IPS-20b (cell line): ENCODE measurements around the gene EGFR.

Source experiments
- H3K27ac ChIP-seq: one replicate; pipeline ENCODE4 v1.5.1; 2013; ENCODE audit warnings: low read length
- H3K27me3 ChIP-seq: 2 replicates; pipeline ENCODE4 v1.6.1; 2013; ENCODE audit warnings: mild to moderate bottlenecking, low read length, inconsistent platforms; ENCODE audit not compliant: insufficient read depth
- H3K36me3 ChIP-seq: 2 replicates; pipeline ENCODE4 v1.6.1; 2013; ENCODE audit warnings: low read depth, mild to moderate bottlenecking, inconsistent platforms, low read length, moderate library complexity; ENCODE audit not compliant: insufficient read depth
- H3K4me1 ChIP-seq: 2 replicates; pipeline ENCODE4 v1.6.1; 2013; ENCODE audit warnings: mild to moderate bottlenecking, control low read depth, inconsistent platforms, low read length, moderate library complexity; ENCODE audit not compliant: insufficient read depth
- H3K4me3 ChIP-seq: 2 replicates; pipeline ENCODE4 v1.5.1; 2013; ENCODE audit warnings: mild to moderate bottlenecking, low read length, inconsistent platforms
- H3K9ac ChIP-seq: 2 replicates; pipeline ENCODE4 v1.6.1; 2013; ENCODE audit warnings: low read depth, mild to moderate bottlenecking, inconsistent platforms, low read length, moderate library complexity
- H3K9me3 ChIP-seq: 2 replicates; pipeline ENCODE4 v1.6.1; 2013; ENCODE audit warnings: mild to moderate bottlenecking, low read depth, low read length, inconsistent platforms; ENCODE audit not compliant: insufficient read depth

EGFR gene

DNA sequence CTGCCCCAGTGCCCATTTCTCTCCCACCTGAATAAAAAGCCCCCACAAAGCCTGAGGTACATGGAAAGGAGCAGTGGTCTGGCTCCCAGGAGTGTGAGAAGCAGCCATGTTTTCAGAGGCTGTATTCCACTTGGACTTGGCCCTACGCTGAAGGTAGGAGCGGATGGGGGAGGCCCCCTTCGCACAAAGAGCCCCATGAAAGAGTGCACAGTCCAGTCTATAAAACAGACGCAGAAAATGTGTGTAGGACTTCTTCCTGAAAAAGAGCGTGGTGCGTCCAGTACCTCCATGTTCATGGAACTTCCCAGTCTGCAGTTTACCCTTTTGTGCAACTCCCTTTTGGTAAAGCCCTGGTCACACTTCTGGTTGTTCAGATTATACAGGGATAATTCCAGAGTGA lies 69.3 kb downstream of the EGFR start:
- Histone ChIP-seq H3K4me1 (peaks cover 3% of the 10 kb centered on the region; the same call in 1 of the 2 replicates), H3K27me3 (no peaks in the 10 kb centered on the region), H3K36me3 (no peaks in the 10 kb centered on the region), H3K9ac (no peak overlapping the region), H3K9me3 (no peaks in the 10 kb centered on the region), H3K4me3 (no peak overlapping the region), H3K27ac (no peak overlapping the region)

DNA sequence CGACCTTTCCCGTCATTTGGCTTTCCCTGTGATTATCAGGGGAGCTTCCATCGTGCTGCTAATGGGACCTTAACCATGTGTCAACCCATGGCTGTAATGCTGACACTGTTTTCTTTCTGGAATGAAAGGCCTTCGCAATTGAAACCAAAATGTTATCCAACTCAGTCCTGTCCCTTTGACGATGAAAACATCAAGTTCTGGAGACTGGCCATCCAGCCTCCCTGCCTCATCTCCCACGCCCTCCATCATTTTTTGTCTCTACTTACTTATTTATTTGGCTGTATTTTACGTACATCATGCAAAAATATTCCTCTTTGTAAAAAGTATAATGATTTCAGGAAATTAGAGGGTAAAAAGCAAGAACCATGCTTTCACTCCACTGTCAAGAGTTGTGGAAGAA lies 69.8 kb downstream of the EGFR start:
- Histone ChIP-seq H3K9me3 (no peaks in the 10 kb centered on the region), H3K4me1 (peaks cover 3% of the 10 kb centered on the region; the same call in 1 of the 2 replicates), H3K27ac (no peak overlapping the region), H3K27me3 (no peaks in the 10 kb centered on the region), H3K4me3 (no peak overlapping the region), H3K9ac (no peak overlapping the region), H3K36me3 (no peaks in the 10 kb centered on the region)

- Histone ChIP-seq H3K27ac (no peak overlapping the region), H3K36me3 (no peaks in the 10 kb centered on the region), H3K9me3 (no peaks in the 10 kb centered on the region), H3K4me1 (no peaks in the 10 kb centered on the region), H3K27me3 (no peaks in the 10 kb centered on the region), H3K4me3 (no peak overlapping the region), H3K9ac (no peak overlapping the region)
Observed at GRCh38 chr7:55092186-55092974, 73.6 kb downstream of the EGFR start.

GRCh38 chr7:55092975-55093373 lies 74.2 kb downstream of the EGFR start:
- H3K9ac ChIP-seq: no peak overlapping the region
- H3K36me3 ChIP-seq: no peaks in the 10 kb centered on the region
- H3K4me3 ChIP-seq: no peak overlapping the region
- H3K4me1 ChIP-seq: no peaks in the 10 kb centered on the region
- H3K27me3 ChIP-seq: no peaks in the 10 kb centered on the region
- H3K27ac ChIP-seq: no peak overlapping the region
- no peaks in the 10 kb centered on the region for H3K9me3 ChIP-seq

- no peak overlapping the region for H3K27ac ChIP-seq
- no peaks in the 10 kb centered on the region for H3K36me3 ChIP-seq
- H3K4me1 ChIP-seq: peaks cover under 1% of the 10 kb centered on the region; the same call in 1 of the 2 replicates
- no peaks in the 10 kb centered on the region for H3K9me3 ChIP-seq
- H3K4me3 ChIP-seq: no peak overlapping the region
- no peaks in the 10 kb centered on the region for H3K27me3 ChIP-seq
- no peak overlapping the region for H3K9ac ChIP-seq
Observed at GRCh38 chr7:55093674-55094073, 74.9 kb downstream of the EGFR start.

GRCh38 chr7:55094092-55094690 lies 75.4 kb downstream of the EGFR start:
- Histone ChIP-seq H3K36me3 (no peaks in the 10 kb centered on the region), H3K27me3 (no peaks in the 10 kb centered on the region), H3K4me3 (no peak overlapping the region), H3K9me3 (no peaks in the 10 kb centered on the region), H3K27ac (no peak overlapping the region), H3K9ac (no peak overlapping the region), H3K4me1 (peaks cover 6% of the 10 kb centered on the region)

DNA sequence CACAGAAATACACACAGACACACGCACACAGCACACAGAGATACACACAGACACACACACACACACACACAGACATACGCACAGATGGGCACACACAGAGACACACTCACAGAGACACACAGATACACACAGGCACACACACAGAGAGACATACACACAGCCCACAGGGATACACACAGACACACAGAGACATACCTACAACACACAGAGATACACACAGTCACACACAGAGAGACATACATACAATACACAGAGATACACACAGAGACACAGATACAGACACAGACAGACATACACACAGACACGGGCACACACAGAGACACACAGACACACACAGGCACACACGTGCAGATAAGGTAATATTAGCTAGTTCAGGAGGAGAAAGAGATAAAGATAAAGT lies 76.9 kb downstream of the EGFR start:
- H3K27ac ChIP-seq: no peak overlapping the region
- no peaks in the 10 kb centered on the region for H3K9me3 ChIP-seq
- no peaks in the 10 kb centered on the region for H3K36me3 ChIP-seq
- H3K27me3 ChIP-seq: no peaks in the 10 kb centered on the region
- H3K9ac ChIP-seq: no peak overlapping the region
- peaks cover 7% of the 10 kb centered on the region for H3K4me1 ChIP-seq
- H3K4me3 ChIP-seq: no peak overlapping the region

DNA sequence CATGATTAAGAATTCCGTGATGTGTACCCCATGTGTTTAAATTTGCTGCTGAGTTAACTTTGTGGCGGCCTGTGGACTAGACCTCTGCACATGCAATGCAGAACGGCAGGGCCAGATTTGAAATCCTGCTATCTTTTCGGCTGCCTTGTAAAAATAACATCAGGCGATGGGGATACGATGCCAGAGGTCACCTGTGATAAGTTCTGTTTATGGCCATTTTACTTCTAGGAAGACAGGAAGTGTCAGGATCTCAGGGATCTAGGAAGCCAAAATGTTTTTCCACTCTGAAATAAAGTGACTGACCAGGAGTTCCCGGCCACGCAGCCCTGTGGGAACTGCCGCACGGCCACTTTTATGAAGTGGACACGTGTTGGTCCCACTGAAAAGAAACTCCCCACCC lies 77.5 kb downstream of the EGFR start:
- H3K4me1 ChIP-seq: peaks cover 7% of the 10 kb centered on the region
- no peak overlapping the region for H3K4me3 ChIP-seq
- H3K9ac ChIP-seq: no peak overlapping the region
- H3K27ac ChIP-seq: no peak overlapping the region
- H3K27me3 ChIP-seq: no peaks in the 10 kb centered on the region
- no peaks in the 10 kb centered on the region for H3K9me3 ChIP-seq
- H3K36me3 ChIP-seq: no peaks in the 10 kb centered on the region

DNA sequence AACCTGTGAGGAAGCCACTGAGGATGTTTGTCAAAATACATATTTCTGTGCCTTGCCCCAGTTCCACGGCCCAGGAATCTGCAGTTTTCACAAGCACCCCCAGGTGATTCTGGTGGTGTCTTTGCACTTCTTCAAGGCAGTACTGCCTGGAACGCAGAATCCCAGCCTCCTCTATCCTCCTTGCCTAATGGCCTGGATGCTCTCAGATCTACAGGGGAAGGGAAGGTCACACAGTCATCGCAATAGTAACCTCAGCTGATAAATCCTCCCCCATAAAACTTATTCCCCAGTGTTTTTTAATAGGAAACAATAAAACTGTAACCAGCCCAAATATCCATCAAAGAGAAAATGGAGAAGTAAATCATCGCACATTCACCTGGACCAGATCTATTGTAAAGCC lies 78.3 kb downstream of the EGFR start:
- Histone ChIP-seq H3K9ac (no peak overlapping the region), H3K4me3 (no peak overlapping the region), H3K36me3 (no peaks in the 10 kb centered on the region), H3K27ac (no peak overlapping the region), H3K27me3 (no peaks in the 10 kb centered on the region), H3K9me3 (no peaks in the 10 kb centered on the region), H3K4me1 (peaks cover 7% of the 10 kb centered on the region)

DNA sequence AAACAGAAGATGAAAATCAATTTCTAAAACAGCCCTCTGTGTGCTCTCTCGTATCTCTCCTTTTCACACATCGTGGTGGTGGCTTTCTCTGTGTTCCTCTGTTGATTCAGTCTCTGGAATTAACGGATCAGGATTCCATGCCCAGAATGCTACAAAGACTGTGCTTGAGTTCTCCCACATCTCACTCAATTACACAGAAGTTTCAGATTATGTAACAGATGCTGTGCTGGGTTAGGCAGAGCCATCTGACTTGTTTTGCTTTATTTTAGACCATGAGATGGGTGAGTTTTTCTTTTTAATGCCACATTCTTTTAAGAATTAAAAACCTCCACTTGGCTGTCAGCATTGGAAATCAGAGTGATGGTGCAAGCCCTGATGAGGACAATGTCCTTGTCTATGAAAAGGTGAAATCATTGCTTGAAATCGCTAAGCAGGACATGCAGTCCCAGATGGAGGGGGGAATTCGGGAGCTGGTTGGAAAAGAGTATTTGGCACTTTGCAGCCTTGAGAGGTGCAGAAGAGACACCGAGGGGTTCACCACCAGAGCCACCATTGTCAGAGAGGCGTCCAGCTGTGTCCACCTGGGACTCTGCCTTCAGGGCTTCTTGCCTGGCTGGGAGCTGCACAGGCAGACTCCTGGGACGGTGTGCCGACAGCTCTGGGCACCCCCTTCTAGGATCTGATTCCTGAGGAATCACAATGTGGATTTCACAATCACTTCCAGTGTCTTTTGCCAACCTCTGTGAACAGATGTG lies 80.4 kb downstream of the EGFR start:
- no peak overlapping the region for H3K4me3 ChIP-seq
- no peak overlapping the region for H3K9ac ChIP-seq
- H3K36me3 ChIP-seq: no peaks in the 10 kb centered on the region
- H3K27ac ChIP-seq: no peak overlapping the region
- no peaks in the 10 kb centered on the region for H3K27me3 ChIP-seq
- H3K9me3 ChIP-seq: no peaks in the 10 kb centered on the region
- peaks cover 7% of the 10 kb centered on the region for H3K4me1 ChIP-seq

DNA sequence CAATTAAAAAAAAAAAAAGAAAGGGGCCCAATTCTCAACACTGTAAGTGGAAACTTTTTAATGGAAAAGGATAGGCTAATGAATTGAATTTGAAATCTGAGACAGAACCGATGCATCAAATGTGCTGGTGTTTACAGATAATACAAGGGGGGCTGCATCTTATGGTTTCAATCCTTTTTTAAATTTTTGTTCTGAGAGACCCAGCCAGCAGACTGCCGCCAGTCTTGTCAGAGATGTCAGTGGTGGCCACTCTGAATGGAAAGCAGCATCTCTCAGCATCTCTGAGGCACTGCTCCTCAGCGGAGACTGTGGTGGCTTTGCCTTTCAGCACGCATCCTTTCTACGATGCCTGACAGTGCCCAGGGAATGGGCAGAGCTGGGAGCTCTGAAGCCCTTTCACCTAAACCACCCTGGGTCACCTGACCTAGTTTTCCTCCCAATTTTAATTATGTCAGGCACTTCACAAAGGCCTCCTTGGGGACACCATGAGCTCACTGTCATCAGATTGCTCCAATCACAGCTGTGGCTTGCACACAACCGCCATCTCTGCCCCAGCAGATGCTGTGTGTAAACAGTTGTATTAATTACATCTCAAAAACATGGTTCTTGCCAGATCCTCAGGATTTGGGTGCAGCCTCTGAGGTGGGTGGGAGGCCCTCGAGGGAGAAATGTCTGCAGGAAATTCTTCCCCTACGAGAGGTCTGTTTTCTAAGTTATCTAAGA lies 81.2 kb downstream of the EGFR start:
- no peaks in the 10 kb centered on the region for H3K9me3 ChIP-seq
- no peaks in the 10 kb centered on the region for H3K27me3 ChIP-seq
- H3K4me3 ChIP-seq: no peak overlapping the region
- H3K27ac ChIP-seq: no peak overlapping the region
- no peak overlapping the region for H3K9ac ChIP-seq
- peaks cover 7% of the 10 kb centered on the region for H3K4me1 ChIP-seq
- no peaks in the 10 kb centered on the region for H3K36me3 ChIP-seq
